Activated CD4-positive, alpha-beta T cell treated with anti-CD3 and anti-CD28 coated beads for 24 hours (primary cell): ENCODE results near the gene PBX4.
"Not testable (repeated sequence)": the region's sequence is repeated elsewhere in the genome, so short reads cannot be mapped to it uniquely, and the experiment has no call there.

ENCODE experiments used
- DNase-seq, 2 donors: peaks; one replicate each; pipeline ENCODE4 v3.0.0-alpha.2; 2020; ENCODE audit warnings: low read depth in 2 of 2

PBX4 gene

GRCh38 chr19:19626516-19627472 is 8.3 kb upstream of the PBX4 start:
- DNase-seq, result no peak

DNA sequence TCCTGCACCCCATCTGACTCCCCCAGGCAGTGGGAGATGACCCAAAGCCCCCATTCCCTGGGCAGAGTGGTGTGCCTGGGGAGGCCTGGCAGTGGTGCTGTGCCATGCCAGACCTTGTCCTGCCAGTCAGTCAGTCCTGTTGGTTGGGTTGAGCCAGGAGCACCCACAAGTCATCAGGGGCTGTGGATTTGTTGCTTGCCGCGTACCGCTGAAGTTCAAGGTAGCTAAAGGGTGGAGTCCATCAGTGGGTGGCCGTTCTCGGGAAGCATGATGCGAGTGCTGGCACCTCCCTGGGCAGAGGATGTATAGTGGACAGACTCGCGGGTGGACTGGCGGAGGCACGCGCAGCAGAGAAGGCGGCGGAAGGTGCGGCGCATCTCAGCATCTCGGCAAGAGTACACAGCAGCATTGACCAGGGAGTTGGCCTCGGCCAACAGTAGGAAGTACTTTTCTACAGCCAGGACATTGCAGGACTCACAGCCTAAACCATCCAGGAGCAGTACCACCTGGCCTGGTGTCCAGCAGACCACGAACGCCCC is 5.6 kb upstream of the PBX4 start:
- DNase-seq, result no peak

DNA sequence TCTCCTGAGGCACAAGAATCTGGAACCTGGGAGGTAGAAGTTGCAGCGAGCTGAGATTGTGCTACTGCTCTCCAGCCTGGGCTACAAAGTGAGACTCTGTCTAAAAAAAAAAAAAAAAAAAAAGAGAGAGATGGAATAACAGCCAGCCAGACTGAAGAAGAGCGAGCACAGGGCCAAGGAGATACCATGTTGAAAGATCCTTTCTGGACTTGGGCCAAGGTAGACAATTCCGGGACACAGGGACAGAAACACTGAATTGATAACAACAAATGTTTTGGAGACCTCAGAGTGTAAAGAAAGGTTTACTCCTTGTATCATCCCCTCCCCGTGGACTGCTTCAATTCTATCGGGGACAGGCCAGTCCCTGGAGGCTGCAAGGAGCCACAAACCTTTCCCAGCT is 4.9 kb upstream of the PBX4 start:
- DNase-seq, result no peak

DNA sequence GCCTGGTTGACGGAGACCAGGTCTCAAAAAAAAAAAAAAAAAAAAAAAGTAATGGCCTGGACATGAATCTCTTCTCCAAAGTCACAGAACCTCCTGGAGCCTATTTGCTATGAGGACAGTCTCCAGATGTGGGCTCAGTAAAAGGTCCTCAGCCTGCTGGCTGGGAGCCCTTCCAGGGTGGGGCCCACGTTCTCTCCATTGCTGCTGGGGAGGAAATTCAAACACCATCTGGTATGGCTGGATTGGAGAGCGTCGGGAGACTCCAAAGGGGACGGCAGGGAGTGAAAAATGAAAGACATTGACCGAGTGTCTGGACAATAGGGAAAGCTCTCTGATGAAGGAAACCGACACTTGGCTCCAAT is 1.3 kb upstream of the PBX4 start:
- no peak for DNase-seq

GRCh38 chr19:19619181-19619848 is 828 bp upstream of the PBX4 start:
- no peak for DNase-seq

DNA sequence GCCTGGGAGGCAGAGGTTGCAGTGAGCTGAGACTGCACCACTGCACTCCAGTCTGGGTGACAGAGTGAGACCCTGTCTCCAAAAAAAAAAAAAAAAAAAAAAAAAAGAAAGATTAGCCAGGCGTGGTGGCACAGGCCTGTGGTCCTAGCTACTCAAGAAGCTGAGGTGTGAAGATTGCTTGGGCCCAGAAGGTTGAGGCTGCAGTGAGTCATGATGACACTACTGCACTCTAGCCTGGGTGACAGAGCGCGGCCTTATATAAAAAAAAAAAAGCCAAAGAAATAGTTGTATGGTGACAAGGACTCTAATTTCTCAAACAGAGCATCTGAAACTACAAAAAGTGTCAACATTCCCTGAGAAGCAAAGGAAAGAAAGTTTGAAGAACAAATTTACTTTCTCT is 3.4 kb downstream of the PBX4 start:
- no peak for DNase-seq

DNA sequence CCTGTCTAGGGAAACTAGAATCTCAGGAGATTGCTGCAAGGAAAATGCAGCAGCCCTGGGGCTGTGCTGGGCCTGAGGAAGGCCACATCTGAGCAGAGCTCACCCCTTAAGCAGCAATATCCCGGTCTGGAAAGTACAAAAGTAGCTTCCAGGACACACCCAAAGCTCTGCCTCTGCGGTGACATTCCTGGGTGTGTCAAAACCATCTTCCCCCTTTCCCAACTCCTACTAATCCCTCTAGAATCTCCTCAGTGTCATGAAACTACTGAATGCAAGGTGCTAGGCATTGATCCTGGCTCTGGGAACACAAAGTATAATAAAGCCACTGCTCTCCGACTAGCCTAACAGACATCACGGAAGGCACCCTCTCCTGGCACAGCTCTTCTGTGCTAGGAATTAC is 5.0 kb downstream of the PBX4 start:
- DNase-seq, result no peak

- no peak for DNase-seq
Measured at GRCh38 chr19:19610376-19611202, 7.9 kb downstream of the PBX4 start.

DNA sequence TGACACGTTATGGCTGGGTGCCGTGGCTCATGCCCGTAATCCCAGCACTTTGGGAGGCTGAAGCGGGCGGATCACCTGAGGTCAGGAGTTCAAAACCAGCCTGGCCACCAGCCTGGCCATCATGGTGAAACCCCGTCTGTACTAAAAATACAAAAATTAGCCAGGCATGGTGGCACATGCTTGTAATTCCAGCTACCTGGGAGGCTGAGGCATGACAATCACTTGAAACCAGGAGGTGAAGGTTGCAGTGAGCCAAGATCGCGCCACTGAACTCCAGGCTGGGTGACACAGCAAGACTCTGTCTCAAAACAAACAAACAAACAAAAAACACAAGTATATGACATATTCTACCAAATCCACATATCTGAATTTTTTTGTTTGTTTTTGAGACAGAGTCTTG is 11.8 kb downstream of the PBX4 start:
- not testable (repeated sequence) for DNase-seq

GRCh38 chr19:19606021-19606420 is 12.5 kb downstream of the PBX4 start:
- DNase-seq, result no peak

- DNase-seq, result no peak
Measured at GRCh38 chr19:19602713-19603324, 15.7 kb downstream of the PBX4 start.

- no peak for DNase-seq
Measured at GRCh38 chr19:19602136-19602712, 16.3 kb downstream of the PBX4 start.

DNA sequence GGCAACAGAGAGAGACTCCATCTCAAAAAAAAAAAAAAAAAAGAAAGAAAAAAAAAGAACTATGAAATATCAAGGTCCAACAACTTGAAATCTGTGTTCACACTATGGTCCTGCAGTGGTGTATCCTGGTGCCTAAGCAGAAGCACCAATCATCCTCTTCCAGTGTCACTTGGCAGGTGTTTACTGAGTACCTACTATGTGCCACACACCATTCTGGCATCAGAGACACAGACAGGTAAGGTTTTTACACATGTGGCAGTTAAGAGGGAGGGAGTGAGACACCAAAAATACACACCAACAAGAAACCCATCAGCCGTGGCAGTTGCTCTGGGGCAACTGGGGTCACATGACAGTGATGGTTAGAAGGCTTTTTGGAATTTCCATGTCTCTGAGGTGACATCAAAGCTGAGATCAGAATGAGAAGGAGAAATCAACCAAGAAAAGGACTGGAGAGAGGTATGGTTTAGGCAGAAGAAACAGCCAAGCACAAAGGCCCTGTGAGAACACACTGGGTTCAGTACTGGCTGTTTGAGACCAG is 17.6 kb downstream of the PBX4 start:
- DNase-seq, result no peak

GRCh38 chr19:19598728-19599451 is 19.6 kb downstream of the PBX4 start:
- DNase-seq, result not testable (repeated sequence)

DNA sequence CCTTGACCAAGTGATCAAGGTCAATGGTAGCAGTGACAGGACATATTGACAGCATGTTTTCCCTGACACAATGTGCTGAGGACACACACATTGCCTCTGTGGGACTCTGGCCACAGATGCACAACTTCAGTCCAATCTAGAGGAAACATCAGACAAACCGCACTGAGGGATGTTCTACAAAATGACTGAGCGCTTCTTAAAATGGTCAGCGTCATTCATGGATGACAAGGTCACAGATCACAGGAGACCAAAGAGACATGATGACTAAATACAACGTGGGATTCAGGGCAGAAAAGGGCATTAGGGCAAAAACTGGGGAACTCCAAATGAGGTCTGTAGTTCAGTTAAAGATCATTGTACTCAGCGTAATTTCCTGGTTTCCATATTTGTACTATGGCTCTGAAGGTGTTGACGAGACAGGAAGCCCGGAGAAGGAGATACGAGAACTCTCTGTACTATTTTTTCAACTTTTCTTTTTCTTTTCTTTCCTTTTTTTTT is 20.6 kb downstream of the PBX4 start:
- no peak for DNase-seq

DNA sequence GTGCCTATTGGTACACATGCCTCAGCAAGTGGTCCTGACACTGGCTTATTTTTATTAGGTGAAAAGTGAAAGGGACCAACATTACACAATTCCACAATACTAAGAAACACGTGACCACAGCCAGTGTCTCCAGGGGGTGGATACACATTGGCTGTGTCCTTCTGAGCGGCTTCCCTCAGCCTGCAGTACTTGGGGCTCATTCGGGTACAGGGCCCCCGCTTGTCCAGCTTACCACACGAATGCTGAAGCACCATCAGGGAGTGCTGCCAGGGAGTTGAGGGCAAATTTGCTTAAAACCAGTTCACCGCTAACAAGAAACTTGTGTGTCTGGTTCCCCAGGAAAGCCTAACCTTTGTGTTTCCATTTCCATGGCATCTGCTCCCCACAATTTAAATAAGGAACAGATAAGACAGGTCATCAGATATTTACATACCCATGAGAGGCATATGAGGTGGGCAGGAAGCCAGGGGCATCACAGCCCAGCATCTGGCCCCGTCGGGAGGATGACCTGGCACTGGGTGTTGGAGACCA is 23.3 kb downstream of the PBX4 start:
- no peak for DNase-seq

DNA sequence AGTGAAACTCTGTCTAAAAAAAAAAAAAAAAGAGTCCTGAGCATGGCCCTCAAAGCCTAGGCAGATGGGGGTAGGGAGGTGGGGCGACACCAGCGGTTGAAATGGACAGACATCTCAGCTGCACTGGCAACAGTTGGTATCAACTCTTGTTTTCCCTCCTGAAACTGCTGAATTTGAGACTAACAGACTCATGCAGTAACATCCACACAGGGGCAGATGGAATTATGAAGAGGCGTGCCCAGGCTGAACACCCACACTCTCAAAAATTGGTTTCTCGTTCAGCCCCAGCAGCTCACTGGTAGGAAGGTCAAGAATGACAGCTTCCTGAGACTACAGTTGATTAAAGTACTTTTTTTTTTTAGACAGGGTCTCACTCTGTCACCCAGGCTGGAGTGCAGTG is 24.1 kb downstream of the PBX4 start:
- no peak for DNase-seq

DNA sequence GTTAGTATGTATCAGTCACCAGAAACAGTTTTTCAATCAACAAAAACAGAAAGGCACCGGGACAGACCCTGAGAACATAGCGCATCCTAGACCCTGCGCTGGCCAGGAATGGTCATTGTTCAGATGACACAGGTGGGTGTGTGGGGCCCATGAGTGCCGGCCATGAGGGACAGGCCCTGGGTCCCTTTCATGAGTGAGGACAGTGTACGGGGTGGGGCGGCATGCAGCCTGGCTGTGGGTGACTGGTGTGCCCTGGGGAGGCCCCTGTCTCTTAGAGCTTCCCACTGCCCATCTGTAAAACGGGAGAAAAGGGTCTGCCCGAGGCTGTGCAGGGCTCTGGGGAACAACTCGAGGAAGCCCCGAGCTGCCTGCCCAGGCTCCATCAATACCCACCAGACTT is 25.8 kb downstream of the PBX4 start:
- no peak for DNase-seq

- peak in 1 of 2 donors; percentile 52 for DNase-seq
Measured at GRCh38 chr19:19591133-19591825, 27.2 kb downstream of the PBX4 start.
